Muscle of leg (tissue), 11 donors: ENCODE measurements around the gene AIG1. TPM values are rescaled to one million over a fixed set of nuclear protein-coding genes. Genes with fewer than 3 reads are reported as not detected.

Experiments
- DNase-seq: peaks from one replicate; pipeline ENCODE4 v3.0.0; 2013
- H3K27ac ChIP-seq: one replicate; pipeline ENCODE4 v1.5.1; 2013; ENCODE audit warnings: mild to moderate bottlenecking, low read length, control low read depth
- H3K27me3 ChIP-seq: one replicate; pipeline ENCODE4 v1.6.1; 2013; ENCODE audit warnings: low read length; ENCODE audit not compliant: control insufficient read depth, insufficient read depth
- H3K36me3 ChIP-seq: one replicate; pipeline ENCODE4 v1.6.1; 2013; ENCODE audit warnings: low read length; ENCODE audit not compliant: control insufficient read depth, insufficient read depth
- H3K4me1 ChIP-seq: one replicate; pipeline ENCODE4 v1.6.1; 2013; ENCODE audit warnings: low read length; ENCODE audit not compliant: control insufficient read depth, insufficient read depth
- H3K4me3 ChIP-seq: one replicate; pipeline ENCODE4 v1.5.1; 2013; ENCODE audit warnings: low read length, control low read depth
- H3K9me3 ChIP-seq: replicated peaks from 2 replicates; pipeline ENCODE4 v1.6.1; 2013; ENCODE audit warnings: low read depth, low read length; ENCODE audit not compliant: control insufficient read depth
- WGBS: methylation state at CpG from one replicate; pipeline ENCODE4 v1.1.5; 2013; ENCODE audit warnings: missing lambda C conversion rate; ENCODE audit not compliant: insufficient coverage; 5-methylcytosine and 5-hydroxymethylcytosine counted together
- polyA plus RNA-seq, 8 donors: library from polyadenylated mRNA; unstranded; fragments of 120-200 nt; gene quantifications; one replicate each; pipeline versions ENCODE4 v1.2.1 to v1.2.3, GENCODE V29; 2013; ENCODE audit warnings: inconsistent platforms in 1 of 8, low replicate concordance in 1 of 8; ENCODE audit not compliant: insufficient read length in 8 of 8, insufficient read depth in 1 of 8
- total RNA-seq: library from RNA; stranded (reverse); fragments of 120-200 nt; gene quantifications from one replicate; pipeline ENCODE4 v1.2.4, GENCODE V29; 2013

The AIG1 gene
- total and polyA plus RNA-seq, 9 donors = 24.1 to 35.0 (median 30.2) TPM

DNA sequence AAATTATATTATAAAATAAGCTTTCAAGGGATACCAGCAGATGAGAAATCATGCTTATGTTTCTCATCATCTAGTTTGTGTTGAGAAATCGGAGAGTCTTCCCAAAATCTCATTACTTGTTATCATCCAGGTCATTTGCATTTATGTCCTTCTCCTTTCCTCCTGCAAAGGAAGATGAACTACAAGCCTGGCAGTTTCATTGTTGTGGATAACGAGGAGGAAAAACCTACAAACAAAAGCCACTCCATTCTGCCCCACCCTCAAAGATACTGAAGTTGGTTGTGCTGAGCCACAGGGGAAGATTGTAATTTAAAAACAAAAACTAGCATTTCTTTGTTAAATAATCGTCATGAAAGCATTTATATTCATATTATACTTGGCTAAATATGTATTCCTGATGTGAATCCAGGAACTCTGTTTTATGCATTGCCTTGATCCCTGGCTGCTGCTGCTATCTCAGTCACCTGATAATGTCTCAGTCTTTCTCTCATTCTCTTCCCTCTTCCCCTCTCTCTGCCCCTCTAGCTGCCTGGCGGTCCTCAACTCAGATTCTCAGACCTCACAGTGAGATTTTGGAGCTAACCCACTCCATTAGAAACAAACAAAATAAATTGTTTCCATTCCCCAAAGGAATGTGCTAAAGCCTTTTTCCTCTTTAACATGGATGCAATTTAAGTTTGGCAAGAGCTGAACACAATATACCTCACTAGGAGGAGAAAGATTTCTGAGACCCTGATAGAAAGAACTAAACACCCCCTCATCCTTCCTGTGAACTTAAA lies 204.5 kb downstream of the AIG1 start:
- Histone ChIP-seq H3K9me3 (no peaks in the 10 kb centered on the region), H3K27ac (peak overlapping the region; percentile 15), H3K4me3 (no peak overlapping the region), H3K27me3 (no peaks in the 10 kb centered on the region), H3K36me3 (no peaks in the 10 kb centered on the region), H3K4me1 (peaks cover 2% of the 10 kb centered on the region)
- peak; percentile 80 for DNase-seq
- 18% methylated on average over 1 of the region's 4 CpGs for WGBS

DNA sequence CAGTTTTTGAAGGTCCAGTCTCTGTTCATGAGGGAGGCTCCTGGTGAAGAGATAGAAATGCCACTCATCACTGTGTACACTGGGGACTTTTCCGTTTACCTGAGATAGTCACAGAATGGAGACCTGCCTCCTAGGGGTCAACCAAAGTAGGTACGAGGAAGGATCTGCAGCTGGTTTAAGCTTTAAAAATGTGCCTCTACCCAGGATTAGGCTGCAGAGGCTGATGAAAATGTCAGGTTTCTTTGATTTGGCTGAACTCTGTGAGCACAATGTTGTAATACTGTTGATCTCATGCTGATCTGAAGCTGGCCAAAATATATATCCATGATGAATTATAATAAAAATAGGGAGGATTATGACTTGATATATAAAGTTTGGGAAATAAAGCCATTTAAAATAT lies 207.1 kb downstream of the AIG1 start:
- 59% methylated on average over 2 of the region's 2 CpGs for WGBS
- peak; percentile 56 for DNase-seq
- H3K27ac ChIP-seq = no peak overlapping the region

DNA sequence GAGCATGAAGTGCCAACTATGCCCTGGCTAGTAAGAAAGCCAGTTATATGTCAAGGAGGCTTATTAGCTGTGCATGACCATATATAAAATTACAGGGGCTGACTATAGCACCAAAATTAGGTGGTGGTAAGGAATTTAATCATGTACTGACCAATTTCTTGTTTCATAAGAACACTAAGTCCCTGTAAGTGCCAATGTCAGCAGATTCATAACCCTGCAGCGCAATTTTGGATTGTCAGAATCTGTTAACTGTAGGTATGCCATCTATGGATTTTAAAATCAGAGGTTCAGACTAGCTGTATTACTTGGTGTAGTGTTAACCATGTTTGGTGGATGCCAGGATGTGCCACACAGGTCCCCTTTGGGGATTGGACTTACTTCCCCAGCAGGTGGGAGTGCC lies 207.8 kb downstream of the AIG1 start:
- H3K27me3 ChIP-seq = no peaks in the 10 kb centered on the region
- no peak overlapping the region for H3K27ac ChIP-seq
- no peak overlapping the region for H3K4me3 ChIP-seq
- no peaks in the 10 kb centered on the region for H3K36me3 ChIP-seq
- no peak for DNase-seq
- no CpG with 5 or more reads among the region's 1 CpG for WGBS
- peaks cover 6% of the 10 kb centered on the region for H3K4me1 ChIP-seq
- H3K9me3 ChIP-seq = no peaks in the 10 kb centered on the region

More for the DNA sequence above, 207.1 kb downstream of the AIG1 start:
- Histone ChIP-seq H3K4me3 (no peak overlapping the region), H3K9me3 (no peaks in the 10 kb centered on the region), H3K4me1 (peaks cover 6% of the 10 kb centered on the region), H3K27me3 (no peaks in the 10 kb centered on the region), H3K36me3 (no peaks in the 10 kb centered on the region)

DNA sequence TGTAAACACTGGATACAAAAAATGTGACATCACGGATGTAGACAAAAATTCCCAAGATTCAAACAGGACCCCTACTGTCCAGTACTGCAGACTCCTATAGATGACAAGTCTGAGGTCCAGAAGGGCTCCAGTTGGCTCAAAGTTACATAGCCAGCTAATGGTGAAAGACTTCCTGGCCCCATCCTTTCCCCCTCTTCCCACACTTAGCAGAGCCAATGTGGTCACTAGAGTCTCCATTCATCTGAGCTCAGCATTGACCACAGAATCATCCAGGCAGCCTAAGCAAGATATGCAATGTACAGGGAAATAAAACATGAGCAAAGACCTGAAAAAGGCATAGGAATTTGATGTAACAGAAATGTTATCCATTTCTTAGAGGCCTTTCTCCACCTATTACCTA lies 209.3 kb downstream of the AIG1 start:
- DNase-seq = no peak
- WGBS = no CpG with 5 or more reads among the region's 1 CpG
- Histone ChIP-seq H3K27me3 (no peaks in the 10 kb centered on the region), H3K4me1 (peaks cover 6% of the 10 kb centered on the region), H3K27ac (no peak overlapping the region), H3K36me3 (no peaks in the 10 kb centered on the region), H3K9me3 (no peaks in the 10 kb centered on the region), H3K4me3 (no peak overlapping the region)

DNA sequence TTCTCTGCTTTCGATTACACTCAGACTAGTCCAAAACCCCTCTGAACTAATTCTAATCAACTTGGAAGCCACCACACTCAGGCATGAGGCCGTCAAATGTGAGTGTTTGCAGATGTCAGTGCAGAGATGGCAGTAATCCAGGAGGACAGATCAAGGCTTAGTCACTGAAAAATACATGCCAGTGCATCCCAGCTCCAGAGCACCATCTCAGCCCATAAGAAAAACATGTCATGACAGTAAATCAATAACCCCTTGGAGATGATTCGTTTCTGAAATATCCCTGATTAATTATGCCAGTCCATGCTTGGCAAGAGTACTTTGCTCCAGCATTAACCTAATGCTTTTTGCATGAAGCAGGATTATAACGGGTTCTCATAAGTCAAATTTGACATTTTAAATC lies 210.3 kb downstream of the AIG1 start:
- H3K4me1 ChIP-seq = peaks cover 4% of the 10 kb centered on the region
- no CpG with 5 or more reads among the region's 4 CpGs for WGBS
- no peaks in the 10 kb centered on the region for H3K36me3 ChIP-seq
- H3K4me3 ChIP-seq = no peak overlapping the region
- H3K27ac ChIP-seq = no peak overlapping the region
- no peaks in the 10 kb centered on the region for H3K9me3 ChIP-seq
- no peaks in the 10 kb centered on the region for H3K27me3 ChIP-seq
- DNase-seq = peak; percentile 77

DNA sequence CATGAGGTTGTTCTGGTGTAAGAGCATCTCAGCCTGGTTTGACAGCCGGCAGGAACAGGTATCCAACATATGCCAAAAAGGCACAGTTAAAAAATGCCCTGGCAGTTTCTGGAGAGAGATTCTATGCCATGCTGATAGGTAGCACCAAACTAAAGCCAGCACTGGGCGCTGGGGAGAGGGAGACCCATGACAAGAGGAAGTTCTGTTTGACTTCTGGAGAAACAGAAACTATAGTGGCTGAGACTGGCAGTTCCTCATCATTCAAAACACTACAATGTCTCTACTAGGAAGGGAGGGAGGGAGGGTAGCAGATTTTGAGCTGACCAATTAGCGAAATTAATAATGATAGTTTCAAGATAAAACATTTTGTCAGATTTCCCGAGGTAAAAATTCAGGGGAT lies 215.7 kb downstream of the AIG1 start:
- DNase-seq = peak; percentile 15
- Histone ChIP-seq H3K4me3 (no peak overlapping the region), H3K4me1 (no peaks in the 10 kb centered on the region), H3K9me3 (no peaks in the 10 kb centered on the region), H3K27ac (no peak overlapping the region), H3K27me3 (no peaks in the 10 kb centered on the region), H3K36me3 (no peaks in the 10 kb centered on the region)
- WGBS = 100% methylated on average over 1 of the region's 4 CpGs

DNA sequence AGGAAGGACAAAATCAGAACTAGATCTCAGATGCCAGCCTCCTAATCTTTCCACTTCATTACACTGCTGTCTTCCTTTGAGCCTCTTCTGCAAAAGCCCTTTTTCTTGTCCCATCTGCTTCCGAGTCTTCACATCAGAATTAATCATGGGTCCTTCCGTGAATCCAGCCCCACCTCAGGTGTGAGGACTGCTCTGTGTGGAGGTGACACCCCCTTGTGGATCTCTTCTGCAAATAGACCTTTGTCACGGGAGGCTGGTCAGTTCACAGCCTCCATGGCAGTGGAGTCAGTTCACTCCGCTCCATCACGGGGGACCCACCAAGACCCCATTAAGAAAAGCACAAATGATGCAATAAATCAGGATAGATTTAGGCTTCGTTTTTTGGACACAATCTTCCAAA lies 218.7 kb downstream of the AIG1 start:
- Histone ChIP-seq H3K36me3 (no peaks in the 10 kb centered on the region), H3K27me3 (no peaks in the 10 kb centered on the region), H3K4me1 (no peaks in the 10 kb centered on the region), H3K27ac (no peak overlapping the region), H3K4me3 (no peak overlapping the region), H3K9me3 (no peaks in the 10 kb centered on the region)
- peak; percentile 20 for DNase-seq
- no CpG with 5 or more reads among the region's 6 CpGs for WGBS

DNA sequence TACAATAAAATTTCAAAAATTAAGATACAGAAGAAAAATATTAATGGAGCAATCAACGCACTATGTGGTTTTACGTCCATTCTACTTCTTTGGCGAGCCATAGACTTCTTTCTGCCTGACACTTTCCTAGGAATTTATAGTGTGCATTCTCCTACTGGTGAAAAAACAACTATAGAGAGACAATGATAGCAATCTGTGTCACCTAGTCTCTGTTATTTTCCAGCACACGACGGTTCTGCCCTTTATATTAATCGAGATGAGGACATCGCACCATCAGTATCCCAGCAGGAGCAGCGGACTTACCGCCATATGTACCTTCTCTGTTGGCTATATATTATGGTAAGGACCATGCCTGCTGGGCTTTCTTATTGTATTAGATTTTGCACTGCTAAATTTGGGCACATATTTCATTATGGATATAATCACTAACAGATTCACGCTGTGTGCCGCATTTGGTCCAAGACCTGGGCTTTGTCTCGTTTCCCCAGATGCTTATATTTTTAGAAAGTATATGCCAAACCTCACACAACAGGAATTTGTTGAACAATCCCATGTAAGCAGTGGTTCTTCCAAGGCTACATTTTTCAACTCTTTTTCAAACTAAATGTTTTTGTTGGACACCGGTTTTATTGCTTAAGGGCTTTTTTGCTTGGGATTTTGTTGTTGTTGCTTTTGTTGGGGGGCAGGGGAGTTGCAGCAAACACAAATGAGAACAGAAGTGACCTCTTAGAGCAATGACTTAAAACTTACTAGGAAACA lies 223.4 kb downstream of the AIG1 start:
- WGBS = no CpG with 5 or more reads among the region's 13 CpGs
- peaks cover 3% of the 10 kb centered on the region for H3K4me1 ChIP-seq
- no peaks in the 10 kb centered on the region for H3K9me3 ChIP-seq
- peak; percentile 91 for DNase-seq
- no peak overlapping the region for H3K4me3 ChIP-seq
- H3K27me3 ChIP-seq = no peaks in the 10 kb centered on the region
- H3K36me3 ChIP-seq = no peaks in the 10 kb centered on the region
- H3K27ac ChIP-seq = peak overlapping the region; percentile 29

DNA sequence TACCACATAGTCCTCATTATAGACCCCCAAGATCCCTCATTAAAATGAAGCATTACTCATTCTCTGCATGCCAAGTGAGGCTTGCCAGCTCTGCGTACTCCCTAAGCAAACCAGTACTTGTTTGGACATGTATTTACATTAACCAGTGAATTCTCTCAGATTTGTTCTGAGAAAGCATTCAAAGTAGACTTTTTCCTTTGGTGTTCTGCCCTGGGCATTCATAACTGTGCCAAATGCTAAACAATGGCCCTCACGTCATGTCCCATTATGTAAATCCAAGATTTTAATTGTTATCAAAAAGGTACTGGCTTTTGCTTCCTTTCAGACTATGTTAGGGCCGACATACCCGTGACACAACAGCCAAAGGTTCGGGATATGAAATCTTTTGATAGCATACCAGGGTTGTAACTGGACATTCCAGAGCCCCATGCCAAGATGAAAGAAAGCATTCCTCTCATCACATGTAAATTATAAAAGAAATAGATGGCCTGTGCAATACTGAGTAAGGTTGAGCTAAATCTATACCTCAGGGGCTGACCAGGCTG lies 225.6 kb downstream of the AIG1 start:
- Histone ChIP-seq H3K4me3 (no peak overlapping the region), H3K4me1 (peaks cover 3% of the 10 kb centered on the region), H3K9me3 (no peaks in the 10 kb centered on the region), H3K36me3 (no peaks in the 10 kb centered on the region), H3K27ac (no peak overlapping the region), H3K27me3 (no peaks in the 10 kb centered on the region)
- WGBS = 67% methylated on average over 3 of the region's 5 CpGs
- peak; percentile 25 for DNase-seq

DNA sequence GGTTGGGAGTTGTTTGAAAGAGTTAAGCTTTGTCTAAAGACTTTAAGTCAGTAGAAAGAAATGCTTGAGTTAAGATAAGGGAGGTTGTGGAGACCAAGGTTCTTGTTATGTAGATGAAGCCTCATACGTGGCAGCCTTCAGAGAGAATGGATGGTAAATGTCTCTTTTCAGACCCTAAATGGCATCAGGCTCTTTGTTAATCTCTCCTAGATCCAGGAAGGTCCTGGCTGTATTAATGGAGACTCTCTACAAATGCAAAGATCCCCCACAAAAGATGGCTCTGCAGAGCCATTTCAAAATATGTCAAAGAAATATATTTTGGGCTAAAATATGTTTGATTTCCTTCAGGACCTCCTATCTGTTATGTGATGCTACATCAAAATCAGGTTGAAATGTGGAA lies 228.2 kb downstream of the AIG1 start:
- Histone ChIP-seq H3K9me3 (no peaks in the 10 kb centered on the region), H3K4me1 (peaks cover 6% of the 10 kb centered on the region), H3K27me3 (no peaks in the 10 kb centered on the region), H3K4me3 (no peak overlapping the region), H3K36me3 (no peaks in the 10 kb centered on the region), H3K27ac (no peak overlapping the region)
- WGBS = no CpG with 5 or more reads among the region's 1 CpG
- no peak for DNase-seq
